Measurements from ENCODE around the gene ZNF14. TPM values are rescaled to one million over a fixed set of nuclear protein-coding genes. Genes with fewer than 3 reads are reported as not detected.

Gene ZNF14
- total RNA-seq, 1 donor from 2014 or later = 5.3 TPM

DNA sequence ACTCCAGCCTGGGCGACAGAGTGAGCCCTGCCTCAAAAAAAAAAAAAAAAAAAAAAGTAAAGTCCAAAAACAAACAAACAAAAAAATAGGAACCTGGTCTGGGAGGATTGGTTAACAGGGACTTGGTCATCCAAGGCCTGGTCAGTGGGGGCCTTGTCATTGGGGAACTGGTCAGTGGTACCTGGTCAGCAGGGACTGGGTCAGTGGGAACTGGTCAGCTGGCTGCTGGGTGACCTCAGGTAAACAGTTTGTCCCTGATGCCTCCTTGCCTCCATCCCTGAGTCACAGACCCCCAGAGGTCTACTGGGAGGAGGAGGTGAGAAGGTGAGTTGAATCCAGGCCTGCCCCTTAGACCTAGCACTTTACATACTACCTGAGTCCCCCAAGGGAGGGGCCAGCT lies 5.7 kb upstream of the ZNF14 start:
- no peaks in the 10 kb centered on the region for H3K9me3 Mint-ChIP-seq (ENCODE audit: unreplicated experiment)
- H3K27ac Mint-ChIP-seq (ENCODE audit: unreplicated experiment) = no peak overlapping the region
- no peaks in the 10 kb centered on the region for H3K4me1 Mint-ChIP-seq (ENCODE audit: unreplicated experiment)
- TF ChIP-seq, protein P1, sequence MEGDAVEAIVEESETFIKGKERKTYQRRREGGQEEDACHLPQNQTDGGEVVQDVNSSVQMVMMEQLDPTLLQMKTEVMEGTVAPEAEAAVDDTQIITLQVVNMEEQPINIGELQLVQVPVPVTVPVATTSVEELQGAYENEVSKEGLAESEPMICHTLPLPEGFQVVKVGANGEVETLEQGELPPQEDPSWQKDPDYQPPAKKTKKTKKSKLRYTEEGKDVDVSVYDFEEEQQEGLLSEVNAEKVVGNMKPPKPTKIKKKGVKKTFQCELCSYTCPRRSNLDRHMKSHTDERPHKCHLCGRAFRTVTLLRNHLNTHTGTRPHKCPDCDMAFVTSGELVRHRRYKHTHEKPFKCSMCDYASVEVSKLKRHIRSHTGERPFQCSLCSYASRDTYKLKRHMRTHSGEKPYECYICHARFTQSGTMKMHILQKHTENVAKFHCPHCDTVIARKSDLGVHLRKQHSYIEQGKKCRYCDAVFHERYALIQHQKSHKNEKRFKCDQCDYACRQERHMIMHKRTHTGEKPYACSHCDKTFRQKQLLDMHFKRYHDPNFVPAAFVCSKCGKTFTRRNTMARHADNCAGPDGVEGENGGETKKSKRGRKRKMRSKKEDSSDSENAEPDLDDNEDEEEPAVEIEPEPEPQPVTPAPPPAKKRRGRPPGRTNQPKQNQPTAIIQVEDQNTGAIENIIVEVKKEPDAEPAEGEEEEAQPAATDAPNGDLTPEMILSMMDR (IDR thresholded peaks at IDR 0.05) = no peak
- H3K4me3 Mint-ChIP-seq (ENCODE audit: unreplicated experiment) = no peak overlapping the region
- DNase-seq (ENCODE audit: extremely low spot score, unreplicated experiment) = no peak
- H3K27me3 Mint-ChIP-seq (ENCODE audit: unreplicated experiment) = no peaks in the 10 kb centered on the region
- no peaks in the 10 kb centered on the region for H3K36me3 Mint-ChIP-seq (ENCODE audit: unreplicated experiment)

DNA sequence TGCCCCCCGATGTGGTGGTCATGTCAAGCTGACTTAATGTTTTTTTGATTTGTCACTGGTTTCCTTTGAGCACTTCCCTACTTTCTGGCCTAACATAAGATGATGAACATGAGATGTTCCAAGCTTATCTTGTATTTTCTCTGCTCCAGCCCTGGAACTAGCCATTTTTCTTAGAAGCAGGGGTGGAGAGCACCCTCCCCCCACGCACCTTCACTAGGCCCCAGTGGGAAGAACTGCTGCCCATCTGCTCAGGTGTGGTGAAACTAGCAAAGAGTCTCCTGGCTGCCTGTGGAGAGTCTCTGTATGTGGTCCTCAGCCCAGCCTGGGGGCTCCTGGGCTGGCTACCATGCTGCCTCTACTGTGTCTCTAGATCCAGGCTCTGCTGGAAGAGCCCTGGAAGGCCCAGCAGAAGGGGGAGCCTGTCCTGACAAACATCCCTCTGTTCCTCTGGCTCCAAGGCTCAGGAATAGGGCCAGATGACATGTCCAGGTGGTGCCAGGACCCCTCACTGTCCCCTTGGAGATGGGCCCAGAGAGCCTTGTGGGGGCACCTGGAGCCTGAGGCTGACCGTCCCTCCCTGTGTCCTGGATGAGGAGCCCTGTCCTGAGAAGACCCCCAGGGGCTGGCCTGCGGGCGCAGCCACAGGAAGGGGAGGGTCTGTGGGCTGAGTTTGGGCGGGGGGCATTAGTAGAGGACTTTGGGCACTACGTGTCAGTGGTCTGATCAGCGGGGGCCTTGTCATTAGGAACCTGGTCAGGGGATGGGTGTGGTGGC lies 4.8 kb upstream of the ZNF14 start:
- no peaks in the 10 kb centered on the region for H3K27me3 Mint-ChIP-seq (ENCODE audit: unreplicated experiment)
- H3K4me1 Mint-ChIP-seq (ENCODE audit: unreplicated experiment) = peaks cover 6% of the 10 kb centered on the region
- H3K9me3 Mint-ChIP-seq (ENCODE audit: unreplicated experiment) = no peaks in the 10 kb centered on the region
- no peak for DNase-seq (ENCODE audit: extremely low spot score, unreplicated experiment)
- no peak overlapping the region for H3K4me3 Mint-ChIP-seq (ENCODE audit: unreplicated experiment)
- no peaks in the 10 kb centered on the region for H3K36me3 Mint-ChIP-seq (ENCODE audit: unreplicated experiment)
- H3K27ac Mint-ChIP-seq (ENCODE audit: unreplicated experiment) = no peak overlapping the region
- TF ChIP-seq, protein P1 (IDR thresholded peaks at IDR 0.05) = no peak

DNA sequence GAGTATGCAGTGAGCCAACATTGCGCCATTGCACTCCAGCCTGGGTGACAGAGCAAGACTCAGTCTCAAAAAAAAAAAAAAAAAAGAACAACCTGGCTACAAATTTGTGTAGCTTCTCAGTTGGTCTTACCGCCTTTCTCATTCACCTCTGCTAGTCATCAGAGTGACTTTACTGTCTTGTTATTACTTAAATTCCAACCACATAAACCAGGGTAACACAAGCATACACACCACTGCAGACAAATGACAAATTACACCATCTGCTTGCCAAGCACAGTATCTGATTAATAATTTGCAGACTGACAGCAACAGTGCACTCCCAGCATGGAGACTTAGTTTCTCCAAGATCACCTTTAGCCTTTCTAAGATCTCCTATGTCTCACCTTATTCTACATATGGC lies 11.0 kb downstream of the ZNF14 start:
- Mint-ChIP-seq H3K9me3 (ENCODE audit: unreplicated experiment) (peaks cover 40% of the 10 kb centered on the region), H3K27ac (ENCODE audit: unreplicated experiment) (no peak overlapping the region), H3K4me3 (ENCODE audit: unreplicated experiment) (no peak overlapping the region), H3K27me3 (ENCODE audit: unreplicated experiment) (no peaks in the 10 kb centered on the region), H3K36me3 (ENCODE audit: unreplicated experiment) (peaks cover 51% of the 10 kb centered on the region), H3K4me1 (ENCODE audit: unreplicated experiment) (no peaks in the 10 kb centered on the region)
- DNase-seq (ENCODE audit: extremely low spot score, unreplicated experiment) = no peak
- TF ChIP-seq, protein P1 (IDR thresholded peaks at IDR 0.05) = no peak

DNA sequence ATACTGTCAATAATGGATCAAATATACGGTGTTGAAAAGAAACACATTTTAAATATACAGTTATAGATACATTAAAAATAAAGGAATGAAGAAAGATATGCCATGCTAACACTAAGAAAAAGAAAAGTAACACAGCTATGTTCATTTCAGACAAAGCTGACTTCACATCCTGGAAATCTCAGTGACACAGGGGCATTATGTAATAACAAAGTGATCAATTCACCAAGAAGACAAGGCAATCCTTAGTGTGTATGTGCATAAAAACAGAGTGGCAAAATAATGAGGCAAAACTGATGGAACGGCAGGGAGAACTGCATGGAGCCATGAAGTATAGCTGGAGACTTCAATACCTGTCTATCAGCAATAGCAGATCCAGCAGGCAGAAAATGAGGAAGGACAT lies 13.1 kb downstream of the ZNF14 start:
- no peak for DNase-seq (ENCODE audit: extremely low spot score, unreplicated experiment)
- H3K27ac Mint-ChIP-seq (ENCODE audit: unreplicated experiment) = no peak overlapping the region
- TF ChIP-seq, protein P1 (IDR thresholded peaks at IDR 0.05) = no peak
- peaks cover 51% of the 10 kb centered on the region for H3K9me3 Mint-ChIP-seq (ENCODE audit: unreplicated experiment)
- peaks cover 71% of the 10 kb centered on the region for H3K36me3 Mint-ChIP-seq (ENCODE audit: unreplicated experiment)
- H3K4me1 Mint-ChIP-seq (ENCODE audit: unreplicated experiment) = no peaks in the 10 kb centered on the region
- no peaks in the 10 kb centered on the region for H3K27me3 Mint-ChIP-seq (ENCODE audit: unreplicated experiment)
- H3K4me3 Mint-ChIP-seq (ENCODE audit: unreplicated experiment) = no peak overlapping the region

DNA sequence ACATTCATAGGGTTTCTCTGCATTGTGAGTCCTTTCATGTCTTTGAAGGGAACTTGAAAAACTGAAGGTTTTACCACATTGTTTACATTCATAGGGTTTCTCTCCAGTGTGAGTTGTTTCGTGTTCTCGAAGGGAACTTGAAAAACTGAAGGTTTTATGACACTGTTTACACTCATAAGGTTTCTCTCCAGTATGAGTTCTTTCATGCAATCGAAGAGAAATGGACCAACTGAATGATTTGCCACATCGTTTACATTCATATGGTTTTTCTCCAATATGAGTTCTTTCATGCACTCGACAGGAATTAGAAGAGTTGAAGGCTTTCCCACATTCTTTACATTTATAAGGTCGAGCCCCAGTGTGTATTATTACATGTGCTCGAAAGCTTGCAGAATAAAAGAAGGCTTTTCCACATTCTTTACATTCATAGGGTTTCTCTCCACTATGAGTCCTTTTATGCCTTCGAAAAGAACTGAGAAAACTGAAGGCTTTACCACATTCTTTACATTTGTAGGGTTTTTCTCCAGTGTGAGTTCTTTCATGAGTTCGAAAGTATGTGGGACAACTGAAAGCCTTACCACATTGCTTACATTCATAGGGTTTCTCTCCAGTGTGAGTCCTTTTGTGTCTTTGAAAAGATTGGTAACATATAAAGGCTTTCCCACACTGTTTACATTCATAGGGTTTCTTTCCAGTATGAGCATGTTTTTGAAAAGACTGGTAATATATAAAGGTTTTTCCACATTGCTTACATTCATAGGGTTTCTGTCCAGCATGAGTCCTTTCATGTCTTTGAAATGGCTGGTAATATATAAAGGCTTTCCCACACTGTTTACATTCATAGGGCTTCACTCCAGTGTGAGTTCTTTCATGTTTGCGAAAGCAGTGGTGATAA lies 20.7 kb downstream of the ZNF14 start:
- no peak for DNase-seq (ENCODE audit: extremely low spot score, unreplicated experiment)
- Mint-ChIP-seq H3K4me3 (ENCODE audit: unreplicated experiment) (no peak overlapping the region), H3K36me3 (ENCODE audit: unreplicated experiment) (peaks cover 81% of the 10 kb centered on the region), H3K27me3 (ENCODE audit: unreplicated experiment) (no peaks in the 10 kb centered on the region), H3K4me1 (ENCODE audit: unreplicated experiment) (no peaks in the 10 kb centered on the region), H3K27ac (ENCODE audit: unreplicated experiment) (no peak overlapping the region), H3K9me3 (ENCODE audit: unreplicated experiment) (peaks cover 22% of the 10 kb centered on the region)
- TF ChIP-seq, protein P1 (IDR thresholded peaks at IDR 0.05) = no peak

Measured in osteocyte (in vitro differentiated cells).